Measurements from ENCODE around the gene PROM2.

Gene PROM2

GRCh38 chr2:95275151-95275515 lies 884 bp downstream of the PROM2 start:
- no peaks in the 10 kb centered on the region for H3K27me3 ChIP-seq
- peak; percentile 7 to 44 for DNase-seq
- H3K4me1 ChIP-seq = peaks cover 0 to 18% (median 0%) of the 10 kb centered on the region in 4 donors
- no peak for TF ChIP-seq CTCF (IDR thresholded peaks at IDR 0.05)
- intact Hi-C loops (cut with DNase I; ENCODE audit: low total_unique reads) = no loop called here
- H3K9me3 ChIP-seq = no peaks in the 10 kb centered on the region
- H3K36me3 ChIP-seq = no peaks in the 10 kb centered on the region
- H3K27ac ChIP-seq = no peak overlapping the region
- no peak overlapping the region for H3K4me3 ChIP-seq

- H3K4me3 ChIP-seq = no peak overlapping the region
- peak; percentile 10 to 59 for DNase-seq
- H3K36me3 ChIP-seq = no peaks in the 10 kb centered on the region
These were observed 1.5 kb downstream of the PROM2 start for GRCh38 chr2:95275601-95276243.

GRCh38 chr2:95276244-95276887 lies 2.1 kb downstream of the PROM2 start:
- DNase-seq = peak in 1 of 2 donors; percentile 62
- Histone ChIP-seq H3K4me3 (no peak overlapping the region), H3K9me3 (no peaks in the 10 kb centered on the region), H3K27ac (no peak overlapping the region), H3K36me3 (no peaks in the 10 kb centered on the region), H3K27me3 (no peaks in the 10 kb centered on the region), H3K4me1 (peaks cover 0 to 18% (median 0%) of the 10 kb centered on the region in 4 donors)
- TF ChIP-seq CTCF (IDR thresholded peaks at IDR 0.05) = no peak
- intact Hi-C loops (cut with DNase I; ENCODE audit: low total_unique reads) = no loop called here

More at GRCh38 chr2:95275601-95276243, 1.5 kb downstream of the PROM2 start:
- no peaks in the 10 kb centered on the region for H3K9me3 ChIP-seq
- no peaks in the 10 kb centered on the region for H3K27me3 ChIP-seq
- H3K27ac ChIP-seq = no peak overlapping the region
- H3K4me1 ChIP-seq = peaks cover 0 to 18% (median 0%) of the 10 kb centered on the region in 4 donors
- intact Hi-C loops (cut with DNase I; ENCODE audit: low total_unique reads) = no loop called here
- TF ChIP-seq CTCF (IDR thresholded peaks at IDR 0.05) = no peak

GRCh38 chr2:95276888-95277245 lies 2.6 kb downstream of the PROM2 start:
- intact Hi-C loops (cut with DNase I; ENCODE audit: low total_unique reads) = no loop called here
- Histone ChIP-seq H3K4me1 (peaks cover 0 to 18% (median 0%) of the 10 kb centered on the region in 4 donors), H3K27me3 (no peaks in the 10 kb centered on the region), H3K9me3 (no peaks in the 10 kb centered on the region), H3K36me3 (peaks cover 0 to 5% (median 0%) of the 10 kb centered on the region in 3 donors), H3K4me3 (no peak overlapping the region), H3K27ac (no peak overlapping the region)
- peak in 1 of 2 donors; percentile 37 for DNase-seq
- no peak for TF ChIP-seq CTCF (IDR thresholded peaks at IDR 0.05)

- Histone ChIP-seq H3K9me3 (no peaks in the 10 kb centered on the region), H3K4me3 (no peak overlapping the region), H3K36me3 (peaks cover 0 to 10% (median 0%) of the 10 kb centered on the region in 3 donors), H3K4me1 (peaks cover 0 to 18% (median 0%) of the 10 kb centered on the region in 4 donors), H3K27ac (no peak overlapping the region), H3K27me3 (no peaks in the 10 kb centered on the region)
- no peak for TF ChIP-seq CTCF (IDR thresholded peaks at IDR 0.05)
- intact Hi-C loops (cut with DNase I; ENCODE audit: low total_unique reads) = no loop called here
- DNase-seq = peak in 1 of 2 donors; percentile 49
These were observed 3.1 kb downstream of the PROM2 start for GRCh38 chr2:95277246-95277906.
